DND-41 (cell line): ENCODE data around the gene ASPSCR1.

Source experiments
- CTCF ChIP-seq: IDR thresholded peaks from 2 replicates; pipeline ENCODE4 v1.5.1; 2012; ENCODE audit warnings: borderline replicate concordance, low read length, moderate library complexity, mild to moderate bottlenecking; ENCODE audit not compliant: poor library complexity, severe bottlenecking; ENCODE audit errors: extremely low read depth
- EZH2 ChIP-seq: IDR thresholded peaks from 3 replicates; pipeline ENCODE4 v1.6.1; 2012; ENCODE audit warnings: borderline replicate concordance, low read depth, mild to moderate bottlenecking, moderate library complexity, low read length, inconsistent platforms; ENCODE audit not compliant: severe bottlenecking

- TF ChIP-seq CTCF (no peak), EZH2 (no peak)
Observed at GRCh38 chr17:81932333-81932983, 45.0 kb upstream of the ASPSCR1 start.
